ENCODE results near the gene MYB. TPM values are rescaled to one million over a fixed set of nuclear protein-coding genes. Genes with fewer than 3 reads are reported as not detected.

Gene MYB
- total and polyA plus RNA-seq, 2 of the 8 experiments (the other 6 are each of a cell fraction or from before 2014, with no cell fraction given) = 4.0 to 7.6 TPM

GRCh38 chr6:135234492-135234780 is 53.3 kb downstream of the MYB start:
- H2BK15ac ChIP-seq (ENCODE audit: low read length) = no peak overlapping the region
- DNase-seq (ENCODE audit: low read depth in 1 of 2, low spot score in 2 of 2) = no peak
- no peaks in the 10 kb centered on the region for H3K9me3 ChIP-seq (ENCODE audit: insufficient read depth in 2 of 2, low read depth in 1 of 2, low read length in 1 of 2)
- H3K79me2 ChIP-seq (ENCODE audit: control insufficient read depth in 1 of 2, insufficient read depth in 2 of 2, low read length in 2 of 2) = no peaks in the 10 kb centered on the region
- no peaks in the 10 kb centered on the region for H4K20me1 ChIP-seq (replicated peaks in 1 of 2; ENCODE audit: control insufficient read depth in 1 of 2, insufficient read depth in 2 of 2, low read length in 2 of 2)
- no peak overlapping the region for H2AK5ac ChIP-seq (ENCODE audit: low read depth, low read length)
- H4K91ac ChIP-seq (replicated peaks; ENCODE audit: insufficient read length, low read length) = no peak overlapping the region
- H3K4ac ChIP-seq (replicated peaks; ENCODE audit: insufficient read length, low read depth, low read length) = no peak overlapping the region
- no peak overlapping the region for H2BK12ac ChIP-seq (ENCODE audit: low read depth, low read length)
- H2BK120ac ChIP-seq (replicated peaks; ENCODE audit: low read depth, low read length) = no peak overlapping the region
- no peak overlapping the region for H3K14ac ChIP-seq (ENCODE audit: insufficient read length)
- H3K9ac ChIP-seq (replicated peaks in 1 of 4; ENCODE audit: extremely low read depth in 1 of 4, low read depth in 3 of 4, low read length in 3 of 4) = no peak overlapping the region
- no peak for FAIRE-seq
- no peak overlapping the region for H2BK5ac ChIP-seq (ENCODE audit: low read depth, low read length)
- H4K5ac ChIP-seq (ENCODE audit: insufficient read length, low read depth, low read length) = no peak overlapping the region
- ChIA-PET CTCF (ENCODE audit: partially characterized antibody) (no interaction called here), POLR2A (ENCODE audit: partially characterized antibody) (no interaction called here)
- H3K27me3 ChIP-seq (replicated peaks in 1 of 4; ENCODE audit: control insufficient read depth in 3 of 4, extremely low read depth in 1 of 4, insufficient read depth in 3 of 4, low read length in 3 of 4) = no peaks in the 10 kb centered on the region
- no peak overlapping the region for H3K27ac ChIP-seq (ENCODE audit: low read depth, low read length)
- H3K4me3 ChIP-seq (ENCODE audit: extremely low read depth in 1 of 4, insufficient read depth in 2 of 4, low read depth in 3 of 4, low read length in 4 of 4) = no peak overlapping the region
- no peak overlapping the region for H4K8ac ChIP-seq (ENCODE audit: extremely low read depth, insufficient read depth, low read length)
- H3K18ac ChIP-seq (ENCODE audit: extremely low read depth, low read length) = no peak overlapping the region
- no peak overlapping the region for H3K4me2 ChIP-seq (ENCODE audit: insufficient read depth in 1 of 2, low read depth in 2 of 2, low read length in 2 of 2)
- no peak overlapping the region for H2AFZ ChIP-seq (ENCODE audit: low read length)
- no peaks in the 10 kb centered on the region for H3K4me1 ChIP-seq (replicated peaks in 1 of 4; ENCODE audit: control insufficient read depth in 3 of 4, insufficient read depth in 4 of 4, low read length in 3 of 4)
- no peak overlapping the region for H3K23ac ChIP-seq (ENCODE audit: insufficient read length)
- H2BK20ac ChIP-seq (ENCODE audit: low read length) = no peak overlapping the region
- TF ChIP-seq SP1 (IDR thresholded peaks at IDR 0.05; ENCODE audit: low read depth, low read length) = no peak
- TF ChIP-seq HDAC2 (IDR thresholded peaks at IDR 0.05; ENCODE audit: borderline replicate concordance in 1 of 2, low read depth in 2 of 2, low read length in 2 of 2) = no peak
- TF ChIP-seq USF2 (IDR thresholded peaks at IDR 0.05; ENCODE audit: low read length) = no peak
- H3K79me1 ChIP-seq (ENCODE audit: low read depth, low read length) = no peaks in the 10 kb centered on the region
- 89% methylated on average over 1 of the region's 1 CpG; no CpG with 5 or more reads in 1 of the 2 experiments for WGBS, 2 experiments (ENCODE audit: extremely low coverage in 1 of 2, insufficient coverage in 1 of 2, insufficient read length in 1 of 2, insufficient replicate concordance in 2 of 2, low coverage in 1 of 2, low lambda C conversion rate in 2 of 2, missing lambda C conversion rate in 1 of 2)
- no peaks in the 10 kb centered on the region; the same call in 1 of the 2 replicates for H3K23me2 ChIP-seq (ENCODE audit: low read depth, low read length)
- H3K56ac ChIP-seq (replicated peaks; ENCODE audit: insufficient read length, low read depth, low read length) = no peak overlapping the region
- no peaks in the 10 kb centered on the region for H3K36me3 ChIP-seq (ENCODE audit: control insufficient read depth in 2 of 4, insufficient read depth in 4 of 4, low read length in 3 of 4)

All from H1 (cell line).